Prostate gland (tissue), 2 donors: Measurements from ENCODE around the gene UNC119B. TPM values are rescaled to one million over a fixed set of nuclear protein-coding genes. Genes with fewer than 3 reads are reported as not detected.

Experiments used
- DNase-seq: peaks from one replicate; pipeline ENCODE4 v3.0.0-alpha.2; 2019; ENCODE audit warnings: low spot score
- H3K27ac ChIP-seq, 2 donors: fragments of 200-600 bp; sonication (generic); 2 replicates each; pipeline ENCODE4 v1.5.1; 2017 to 2019
- H3K27me3 ChIP-seq: fragments of 200-600 bp; sonication (generic); replicated peaks from 2 replicates; pipeline ENCODE4 v1.5.1; 2019; ENCODE audit not compliant: insufficient read depth
- H3K36me3 ChIP-seq, 2 donors: fragments of 200-600 bp; sonication (generic); 1 replicate in 1 of 2; 2 replicates in 1 of 2; pipeline versions ENCODE4 v1.5.1 to v1.8.1; 2017 to 2019
- H3K4me1 ChIP-seq: fragments of 200-600 bp; sonication (generic); replicated peaks from 2 replicates; pipeline ENCODE4 v1.5.1; 2019
- H3K4me3 ChIP-seq, 2 donors: fragments of 200-600 bp; sonication (generic); 2 replicates each; pipeline ENCODE4 v1.5.1; 2017 to 2019
- H3K9me3 ChIP-seq: fragments of 200-600 bp; sonication (generic); 2 replicates; pipeline ENCODE4 v1.5.1; 2017
- POLR2A ChIP-seq: fragments of 450-650 bp; IDR thresholded peaks from one replicate; pipeline ENCODE4 v1.6.1; 2016; ENCODE audit warnings: antibody characterized with exemption, mild to moderate bottlenecking
- POLR2AphosphoS5 ChIP-seq: sonication (generic); formaldehyde crosslinking; IDR thresholded peaks from one replicate; pipeline ENCODE4 v1.6.1; 2017; ENCODE audit warnings: antibody characterized with exemption
- WGBS: methylation state at CpG from one replicate; pipeline ENCODE4 v1.1.5; 2018; 5-methylcytosine and 5-hydroxymethylcytosine counted together
- intact Hi-C: fragments of 100-400 bp; cut with DNase I; formaldehyde crosslinking; loops from one replicate; pipeline ENCODE4 v1.14.2; 2022
- total RNA-seq, 2 donors: library from RNA; depleted of rRNA; stranded (reverse); fragments of >200 nt; gene quantifications; one replicate each; pipeline ENCODE4 v1.1.0, GENCODE V29; 2016
- TF ChIP-seq, protein P1 (sequence below), 4 experiments: fragments of 200-600 bp in 2 of 4; fragments of 450-650 bp in 2 of 4; sonication (generic) in 2 of 4; IDR thresholded peaks; 1 replicate in 3 of 4; 2 replicates in 1 of 4; pipeline ENCODE4 v1.5.1; 2016 to 2019; ENCODE audit warnings: antibody characterized with exemption in 4 of 4, mild to moderate bottlenecking in 2 of 4, moderate library complexity in 2 of 4

Gene UNC119B
- total RNA-seq, 2 donors from 2014 or later: 26.0 to 41.9 TPM

DNA sequence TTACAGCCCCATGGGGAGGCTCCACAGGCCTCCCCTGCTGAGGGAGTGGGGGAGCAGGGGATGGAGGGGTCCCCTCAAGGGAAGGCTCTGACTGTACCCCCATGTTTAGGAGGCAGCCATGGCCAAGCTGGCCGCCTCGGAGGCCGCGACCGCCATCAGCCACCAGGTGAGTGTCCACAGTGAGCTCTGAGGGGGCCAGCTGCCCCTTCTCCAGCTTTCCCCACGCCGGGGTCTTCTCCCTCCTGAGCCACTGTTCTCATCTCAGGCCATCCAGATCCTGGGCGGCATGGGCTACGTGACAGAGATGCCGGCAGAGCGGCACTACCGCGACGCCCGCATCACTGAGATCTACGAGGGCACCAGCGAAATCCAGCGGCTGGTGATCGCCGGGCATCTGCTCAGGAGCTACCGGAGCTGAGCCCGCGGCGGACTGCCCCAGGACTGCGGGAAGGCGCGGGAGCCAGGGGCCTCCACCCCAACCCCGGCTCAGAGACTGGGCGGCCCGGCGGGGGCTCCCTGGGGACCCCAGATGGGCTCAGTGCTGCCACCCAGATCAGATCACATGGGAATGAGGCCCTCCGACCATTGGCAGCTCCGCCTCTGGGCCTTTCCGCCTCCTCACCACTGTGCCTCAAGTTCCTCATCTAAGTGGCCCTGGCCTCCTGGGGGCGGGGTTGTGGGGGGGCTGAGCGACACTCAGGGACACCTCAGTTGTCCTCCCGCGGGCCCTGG is 28.9 kb downstream of the UNC119B start:
- Histone ChIP-seq H3K4me3 (no peak overlapping the region), H3K36me3 (no peaks in the 10 kb centered on the region), H3K4me1 (no peaks in the 10 kb centered on the region), H3K27ac (no peak overlapping the region), H3K9me3 (no peaks in the 10 kb centered on the region), H3K27me3 (no peaks in the 10 kb centered on the region)
- DNase-seq: no peak
- WGBS: 94% methylated on average over 37 of the region's 38 CpGs
- intact Hi-C loops: no loop called here
- no peak for TF ChIP-seq POLR2A

DNA sequence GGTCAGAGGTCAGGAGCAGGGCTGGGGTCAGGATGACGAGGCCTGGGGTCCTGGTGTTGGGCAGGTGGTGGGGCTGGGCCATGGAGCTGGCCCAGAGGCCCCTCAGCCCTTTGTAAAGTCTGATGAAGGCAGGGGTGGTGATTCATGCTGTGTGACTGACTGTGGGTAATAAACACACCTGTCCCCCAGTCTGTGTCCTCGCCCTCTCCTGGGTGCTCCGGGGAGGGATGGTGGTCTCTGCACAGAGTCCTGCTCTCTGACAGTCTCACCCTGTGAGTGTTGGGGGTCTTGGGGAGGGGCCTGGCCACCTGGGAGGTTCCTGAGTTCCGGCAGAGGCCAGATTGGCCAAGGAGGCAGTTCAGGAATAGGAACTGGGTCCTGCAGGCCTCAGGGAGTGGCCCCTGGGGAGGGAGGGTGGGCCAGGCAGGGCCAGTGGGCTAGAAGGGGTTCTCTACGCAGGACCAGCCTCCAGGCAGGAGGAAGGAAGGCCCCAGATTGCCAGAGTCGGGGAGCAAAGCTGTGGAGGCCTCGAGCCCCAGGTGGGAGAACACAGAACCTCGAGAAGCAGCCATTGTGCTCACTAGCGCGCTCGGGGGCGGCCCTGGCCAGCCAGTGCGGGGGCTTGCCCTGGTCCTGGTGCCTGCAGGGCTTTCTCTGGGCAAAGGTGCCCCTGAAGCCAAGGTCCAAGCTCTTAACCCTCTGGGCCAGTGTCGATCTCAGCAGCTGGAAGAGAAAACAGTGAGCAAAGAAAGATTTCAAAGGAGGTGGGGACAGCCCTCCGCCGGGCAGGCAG is 29.8 kb downstream of the UNC119B start:
- Histone ChIP-seq H3K36me3 (no peaks in the 10 kb centered on the region), H3K9me3 (no peaks in the 10 kb centered on the region), H3K4me1 (no peaks in the 10 kb centered on the region), H3K27me3 (no peaks in the 10 kb centered on the region), H3K4me3 (no peak overlapping the region), H3K27ac (no peak overlapping the region)
- WGBS: 77% methylated on average over 16 of the region's 16 CpGs
- no peak for DNase-seq
- TF ChIP-seq POLR2AphosphoS5 (no peak), POLR2A (no peak)
- TF ChIP-seq, protein P1, sequence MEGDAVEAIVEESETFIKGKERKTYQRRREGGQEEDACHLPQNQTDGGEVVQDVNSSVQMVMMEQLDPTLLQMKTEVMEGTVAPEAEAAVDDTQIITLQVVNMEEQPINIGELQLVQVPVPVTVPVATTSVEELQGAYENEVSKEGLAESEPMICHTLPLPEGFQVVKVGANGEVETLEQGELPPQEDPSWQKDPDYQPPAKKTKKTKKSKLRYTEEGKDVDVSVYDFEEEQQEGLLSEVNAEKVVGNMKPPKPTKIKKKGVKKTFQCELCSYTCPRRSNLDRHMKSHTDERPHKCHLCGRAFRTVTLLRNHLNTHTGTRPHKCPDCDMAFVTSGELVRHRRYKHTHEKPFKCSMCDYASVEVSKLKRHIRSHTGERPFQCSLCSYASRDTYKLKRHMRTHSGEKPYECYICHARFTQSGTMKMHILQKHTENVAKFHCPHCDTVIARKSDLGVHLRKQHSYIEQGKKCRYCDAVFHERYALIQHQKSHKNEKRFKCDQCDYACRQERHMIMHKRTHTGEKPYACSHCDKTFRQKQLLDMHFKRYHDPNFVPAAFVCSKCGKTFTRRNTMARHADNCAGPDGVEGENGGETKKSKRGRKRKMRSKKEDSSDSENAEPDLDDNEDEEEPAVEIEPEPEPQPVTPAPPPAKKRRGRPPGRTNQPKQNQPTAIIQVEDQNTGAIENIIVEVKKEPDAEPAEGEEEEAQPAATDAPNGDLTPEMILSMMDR (IDR thresholded peaks at IDR 0.05): no peak
- intact Hi-C loops: loop anchor here (5.0 kb wide), 1 partner anchor 212 kb away; no protein-coding TSS in a partner anchor

DNA sequence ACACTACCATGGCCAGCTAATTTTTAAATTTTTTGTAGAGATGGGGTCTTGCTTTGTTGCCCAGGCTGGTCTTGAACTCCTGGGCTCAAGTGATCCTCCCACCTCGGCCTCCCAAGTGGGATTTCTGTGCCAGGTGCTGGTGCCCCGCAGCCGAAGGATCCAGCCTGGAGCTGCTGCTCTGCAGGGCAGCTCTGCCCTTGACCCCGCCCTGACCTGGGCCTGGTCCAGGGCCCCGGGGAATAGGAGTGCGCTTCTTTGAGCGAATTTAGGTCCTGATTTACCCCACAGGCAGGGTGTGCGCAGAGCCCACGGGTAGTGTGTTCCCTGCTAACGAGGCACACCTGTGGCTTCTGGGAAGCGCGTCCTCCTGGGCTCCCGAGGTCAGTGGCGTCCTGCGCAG is 30.6 kb downstream of the UNC119B start:
- TF ChIP-seq POLR2AphosphoS5: no peak
- TF ChIP-seq POLR2A: no peak
- TF ChIP-seq, protein P1 (IDR thresholded peaks at IDR 0.05): no peak
- intact Hi-C loops: loop anchor here (5.0 kb wide), 1 partner anchor 211 kb away; no protein-coding TSS in a partner anchor

GRCh38 chr12:120741476-120742421 is 31.5 kb downstream of the UNC119B start:
- DNase-seq: no peak
- Histone ChIP-seq H3K27ac (no peak overlapping the region), H3K9me3 (no peaks in the 10 kb centered on the region), H3K4me1 (no peaks in the 10 kb centered on the region), H3K4me3 (no peak overlapping the region), H3K27me3 (no peaks in the 10 kb centered on the region), H3K36me3 (no peaks in the 10 kb centered on the region)
- intact Hi-C loops: loop anchor here (5.0 kb wide), 1 partner anchor 211 kb away; no protein-coding TSS in a partner anchor
- 77% methylated on average over 30 of the region's 33 CpGs for WGBS
- no peak for TF ChIP-seq POLR2A

More for the DNA sequence above, 30.6 kb downstream of the UNC119B start:
- H3K27ac ChIP-seq: no peak overlapping the region
- H3K9me3 ChIP-seq: no peaks in the 10 kb centered on the region
- H3K36me3 ChIP-seq: no peaks in the 10 kb centered on the region
- H3K4me3 ChIP-seq: no peak overlapping the region
- no peaks in the 10 kb centered on the region for H3K27me3 ChIP-seq
- 86% methylated on average over 8 of the region's 15 CpGs for WGBS
- DNase-seq: no peak
- no peaks in the 10 kb centered on the region for H3K4me1 ChIP-seq

- DNase-seq: no peak
Measured at GRCh38 chr12:120744922-120745493, 34.8 kb downstream of the UNC119B start.

More at GRCh38 chr12:120744922-120745493, 34.8 kb downstream of the UNC119B start:
- Histone ChIP-seq H3K27ac (no peak overlapping the region), H3K9me3 (no peaks in the 10 kb centered on the region), H3K27me3 (no peaks in the 10 kb centered on the region), H3K36me3 (no peaks in the 10 kb centered on the region), H3K4me1 (no peaks in the 10 kb centered on the region), H3K4me3 (no peak overlapping the region)
- WGBS: 92% methylated on average over 13 of the region's 15 CpGs
- intact Hi-C loops: loop anchor here (5.0 kb wide), 1 partner anchor 207 kb away; no protein-coding TSS in a partner anchor
- TF ChIP-seq POLR2AphosphoS5 (no peak), POLR2A (no peak)
- TF ChIP-seq, protein P1 (IDR thresholded peaks at IDR 0.05): no peak
